Kidney (tissue), 22 donors: ENCODE results near the gene TCEAL4. TPM values are rescaled to one million over a fixed set of nuclear protein-coding genes. Genes with fewer than 3 reads are reported as not detected.
A peak's percentile ranks its signal among the peaks of the same experiment; 100 is the strongest.

Source experiments
- DNase-seq, 5 donors: peaks; one replicate each; pipeline ENCODE4 v3.0.0-alpha.2; 2013 to 2020
- FAIRE-seq: peaks from 2 replicates; lab custom pipeline; 2012; peaks lifted over from hg19 to GRCh38; lab: Jason Lieb, UNC
- H3K27ac ChIP-seq, 2 donors: one replicate each; pipeline ENCODE4 v1.7.0; 2013; ENCODE audit warnings: low read depth in 2 of 2, low read length in 2 of 2, inconsistent platforms in 1 of 2
- H3K27me3 ChIP-seq: one replicate; pipeline ENCODE4 v1.7.1; 2013; ENCODE audit warnings: low read length, inconsistent platforms; ENCODE audit not compliant: control insufficient read depth, insufficient read depth
- H3K36me3 ChIP-seq, 3 donors: one replicate each; pipeline versions ENCODE4 v1.7.0 to v1.7.1; 2013; ENCODE audit warnings: low read length in 3 of 3, control low read depth in 1 of 3, inconsistent platforms in 1 of 3; ENCODE audit not compliant: insufficient read depth in 3 of 3, control insufficient read depth in 2 of 3
- H3K4me1 ChIP-seq, 3 donors: one replicate each; pipeline versions ENCODE4 v1.7.0 to v1.7.1; 2013; ENCODE audit warnings: low read length in 3 of 3, inconsistent platforms in 1 of 3, low read depth in 1 of 3; ENCODE audit not compliant: control insufficient read depth in 2 of 3, insufficient read depth in 2 of 3
- H3K4me3 ChIP-seq, 3 donors: one replicate each; pipeline versions ENCODE4 v1.7.0 to v1.8.1; 2013; ENCODE audit warnings: low read length in 3 of 3, control low read depth in 1 of 3, inconsistent platforms in 1 of 3
- H3K9ac ChIP-seq, 3 donors: one replicate each; pipeline versions ENCODE4 v1.7.0 to v1.7.1; 2013; ENCODE audit warnings: low read length in 3 of 3, control low read depth in 1 of 3, inconsistent platforms in 1 of 3
- H3K9me3 ChIP-seq, 3 donors: one replicate each; pipeline versions ENCODE4 v1.7.0 to v1.7.1; 2013; ENCODE audit warnings: low read length in 3 of 3, control low read depth in 1 of 3, inconsistent platforms in 1 of 3; ENCODE audit not compliant: control insufficient read depth in 2 of 3, insufficient read depth in 1 of 3
- CTCF ChIP-seq: IDR thresholded peaks from 3 replicates; pipeline ENCODE4 v1.5.1; 2012; ENCODE audit warnings: mild to moderate bottlenecking, moderate library complexity, borderline replicate concordance; ENCODE audit not compliant: insufficient read depth; ENCODE audit errors: extremely low read depth
- intact Hi-C: fragments of 100-400 bp; cut with DNase I; formaldehyde crosslinking; loops from one replicate; pipeline ENCODE4 v1.11.1; 2022
- long read RNA-seq, 10 donors: library from polyadenylated mRNA in 1 of 10; unstranded in 1 of 10; transcript quantifications; one replicate each; pipeline ENCODE4 v2.0.0 and lab custom pipeline, GENCODE V29; 2021 to 2026
- polyA plus RNA-seq: library from polyadenylated mRNA; stranded (reverse); fragments of 350-450 nt; fragmentation: Illumina TruSeq; extraction: RNeasy Lipid Tissue Mini Kit (QIAGEN cat#74804); gene quantifications from one replicate; pipeline ENCODE4 v1.2.3, GENCODE V29; 2014; ENCODE audit warnings: low read depth, low replicate concordance; ENCODE audit not compliant: insufficient read depth
- total RNA-seq: library from RNA; stranded (reverse); fragmentation: NEBNext Ultra II Directional; extraction: Animal tissue kit (Norgen Biotek cat#: 25700); gene quantifications from one replicate; pipeline ENCODE4 v1.2.1, GENCODE V29; 2021
- donor health status: control.
- donor health status: control.
- donor health status: control.
- donor health status: control.
- donor health status: control.
- donor health status: DM: yes; HTN: yes; CAD: no.
- donor health status: Normal renal cell carcinoma (clear cell type).

The TCEAL4 gene
- 96.8 TPM for total RNA-seq
- polyA plus RNA-seq = 193 TPM
- long read RNA-seq, donor 1, transcript TCEAL4-208 (3 exons, 1,273 nt) = major isoform, 52 of 82 reads
- long read RNA-seq, donor 1, transcript TCEAL4-204 (2 exons, 891 nt) = minor isoform, 12 of 82 reads
- long read RNA-seq, donor 1, partial matches to known transcripts = 0 of 82 reads
- long read RNA-seq, donor 1, other reads (novel, unspliced or antisense) = 9 of 82 reads
- long read RNA-seq, donor 2, transcript TCEAL4-208 (3 exons, 1,273 nt) = major isoform, 63 of 106 reads
- long read RNA-seq, donor 2, transcript TCEAL4-204 (2 exons, 891 nt) = minor isoform, 12 of 106 reads
- long read RNA-seq, donor 2, partial matches to known transcripts = 20 of 106 reads
- long read RNA-seq, donor 2, other reads (novel, unspliced or antisense) = 6 of 106 reads
- long read RNA-seq, donor 3, transcript TCEAL4-208 (3 exons, 1,273 nt) = major isoform, 79 of 140 reads
- long read RNA-seq, donor 3, transcript TCEAL4-212 (3 exons, 1,008 nt) = minor isoform, 8 of 140 reads
- long read RNA-seq, donor 3, transcript TCEAL4-204 (2 exons, 891 nt) = minor isoform, 12 of 140 reads
- long read RNA-seq, donor 3, partial matches to known transcripts = 23 of 140 reads
- long read RNA-seq, donor 3, other reads (novel, unspliced or antisense) = 12 of 140 reads
- long read RNA-seq, donor 4, transcript TCEAL4-204 (2 exons, 891 nt) = minor isoform, 7 of 49 reads
- long read RNA-seq, donor 4, transcript TCEAL4-208 (3 exons, 1,273 nt) = major isoform, 35 of 49 reads
- long read RNA-seq, donor 4, partial matches to known transcripts = 0 of 49 reads
- long read RNA-seq, donor 4, other reads (novel, unspliced or antisense) = 0 of 49 reads
- long read RNA-seq, donor 5, transcript TCEAL4-208 (3 exons, 1,273 nt) = major isoform, 9 of 11 reads
- long read RNA-seq, donor 5, partial matches to known transcripts = 0 of 11 reads
- long read RNA-seq, donor 5, other reads (novel, unspliced or antisense) = 0 of 11 reads
- long read RNA-seq, donor 6, transcript TCEAL4-208 (3 exons, 1,273 nt) = major isoform, 132 of 176 reads
- long read RNA-seq, donor 6, transcript TCEAL4-204 (2 exons, 891 nt) = minor isoform, 15 of 176 reads
- long read RNA-seq, donor 6, transcript TCEAL4-206 (3 exons, 1,135 nt) = minor isoform, 10 of 176 reads
- long read RNA-seq, donor 6, transcript TCEAL4-212 (3 exons, 1,008 nt) = minor isoform, 11 of 176 reads
- long read RNA-seq, donor 6, partial matches to known transcripts = 0 of 176 reads
- long read RNA-seq, donor 6, other reads (novel, unspliced or antisense) = 5 of 176 reads
- long read RNA-seq, donor 7, transcript TCEAL4-212 (3 exons, 1,008 nt) = minor isoform, 6 of 66 reads
- long read RNA-seq, donor 7, transcript TCEAL4-208 (3 exons, 1,273 nt) = major isoform, 39 of 66 reads
- long read RNA-seq, donor 7, partial matches to known transcripts = 1 of 66 reads
- long read RNA-seq, donor 7, other reads (novel, unspliced or antisense) = 11 of 66 reads
- long read RNA-seq, donor 8, transcript TCEAL4-204 (2 exons, 891 nt) = minor isoform, 5 of 95 reads
- long read RNA-seq, donor 8, transcript TCEAL4-208 (3 exons, 1,273 nt) = major isoform, 56 of 95 reads
- long read RNA-seq, donor 8, transcript TCEAL4-212 (3 exons, 1,008 nt) = minor isoform, 5 of 95 reads
- long read RNA-seq, donor 8, partial matches to known transcripts = 16 of 95 reads
- long read RNA-seq, donor 8, other reads (novel, unspliced or antisense) = 6 of 95 reads
- long read RNA-seq, donor 9, transcript TCEAL4-208 (3 exons, 1,273 nt) = major isoform, 31 of 47 reads
- long read RNA-seq, donor 9, partial matches to known transcripts = 0 of 47 reads
- long read RNA-seq, donor 9, other reads (novel, unspliced or antisense) = 7 of 47 reads
- long read RNA-seq, donor 10, transcript TCEAL4-212 (3 exons, 1,008 nt) = minor isoform, 6 of 78 reads
- long read RNA-seq, donor 10, transcript TCEAL4-204 (2 exons, 891 nt) = minor isoform, 10 of 78 reads
- long read RNA-seq, donor 10, transcript TCEAL4-208 (3 exons, 1,273 nt) = major isoform, 51 of 78 reads
- long read RNA-seq, donor 10, partial matches to known transcripts = 0 of 78 reads
- long read RNA-seq, donor 10, other reads (novel, unspliced or antisense) = 6 of 78 reads

- DNase-seq = peak; percentile 70 to 87 (median 75)
- H3K9ac ChIP-seq = peak within 1 kb of the TSS; percentile 73 to 85 (median 84)
- H3K27ac ChIP-seq = peak within 1 kb of the TSS; percentile 89 to 90
- H3K27me3 ChIP-seq = no peaks in the 10 kb centered on the region
- peaks cover 0 to 4% (median 0%) of the 10 kb centered on the region in 3 donors for H3K36me3 ChIP-seq
- H3K4me1 ChIP-seq = no peaks in the 10 kb centered on the region
- no peak for TF ChIP-seq CTCF
- H3K4me3 ChIP-seq = peak within 1 kb of the TSS; percentile 73 to 85 (median 82)
- FAIRE-seq = no peak
- intact Hi-C loops = no loop called here
- no peaks in the 10 kb centered on the region for H3K9me3 ChIP-seq
These were observed at the start of gene TCEAL4 for GRCh38 chrX:103585411-103586313. TSS of gene TCEAL4 (plus strand) at chrX:103585515. CDS start at chrX:103586676, 1,161 bp downstream.

GRCh38 chrX:103536071-103536470, 49.2 kb upstream of the TCEAL4 start:
- Histone ChIP-seq H3K36me3 (no peaks in the 10 kb centered on the region), H3K27me3 (peaks cover 3% of the 10 kb centered on the region), H3K4me3 (no peak overlapping the region), H3K9me3 (no peaks in the 10 kb centered on the region), H3K27ac (peak overlapping the region; percentile 32 to 70), H3K9ac (no peak overlapping the region), H3K4me1 (no peaks in the 10 kb centered on the region)
- no peak for FAIRE-seq
- TF ChIP-seq CTCF = no peak
- DNase-seq = no peak
- intact Hi-C loops = no loop called here
